ENCODE data around the gene CNGA3.

DNA sequence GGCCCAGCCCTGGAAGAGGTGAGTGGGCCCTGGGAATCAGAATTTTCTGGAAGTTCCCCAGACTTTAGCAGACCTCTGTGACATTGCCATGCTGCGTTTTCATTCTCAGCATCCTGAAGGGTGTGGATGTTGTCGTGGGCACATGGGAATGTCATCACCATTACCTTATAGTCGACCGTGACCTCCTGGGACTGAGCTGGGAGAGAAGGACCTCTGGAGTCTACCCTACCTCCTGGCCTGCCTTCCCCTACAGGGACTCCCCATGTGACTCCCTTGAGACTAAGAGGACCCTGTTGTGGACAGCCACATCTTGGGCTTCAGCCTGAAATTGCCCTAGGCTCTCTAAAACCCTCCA is 43.0 kb downstream of the CNGA3 start:
- TF ChIP-seq, protein P1, sequence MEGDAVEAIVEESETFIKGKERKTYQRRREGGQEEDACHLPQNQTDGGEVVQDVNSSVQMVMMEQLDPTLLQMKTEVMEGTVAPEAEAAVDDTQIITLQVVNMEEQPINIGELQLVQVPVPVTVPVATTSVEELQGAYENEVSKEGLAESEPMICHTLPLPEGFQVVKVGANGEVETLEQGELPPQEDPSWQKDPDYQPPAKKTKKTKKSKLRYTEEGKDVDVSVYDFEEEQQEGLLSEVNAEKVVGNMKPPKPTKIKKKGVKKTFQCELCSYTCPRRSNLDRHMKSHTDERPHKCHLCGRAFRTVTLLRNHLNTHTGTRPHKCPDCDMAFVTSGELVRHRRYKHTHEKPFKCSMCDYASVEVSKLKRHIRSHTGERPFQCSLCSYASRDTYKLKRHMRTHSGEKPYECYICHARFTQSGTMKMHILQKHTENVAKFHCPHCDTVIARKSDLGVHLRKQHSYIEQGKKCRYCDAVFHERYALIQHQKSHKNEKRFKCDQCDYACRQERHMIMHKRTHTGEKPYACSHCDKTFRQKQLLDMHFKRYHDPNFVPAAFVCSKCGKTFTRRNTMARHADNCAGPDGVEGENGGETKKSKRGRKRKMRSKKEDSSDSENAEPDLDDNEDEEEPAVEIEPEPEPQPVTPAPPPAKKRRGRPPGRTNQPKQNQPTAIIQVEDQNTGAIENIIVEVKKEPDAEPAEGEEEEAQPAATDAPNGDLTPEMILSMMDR (IDR thresholded peaks at IDR 0.05; ENCODE audit: low read depth, low read length) = no peak
- TF ChIP-seq EZH2phosphoT487 (IDR thresholded peaks at IDR 0.05; ENCODE audit: low read depth) = no peak

Data from OCI-LY3 (cell line).